B cell (primary cell): Measurements from ENCODE around the gene DDX10. TPM values are rescaled to one million over a fixed set of nuclear protein-coding genes. Genes with fewer than 3 reads are reported as not detected.

ENCODE experiments used
- ATAC-seq: fragments of 200-7000 bp; cut with Tn5 transposase; one replicate; pipeline ENCODE4 v1.10.0; 2021; ENCODE audit warnings: low read depth, mild to moderate bottlenecking, moderate number of reproducible peaks, moderate library complexity
- CTCF ChIA-PET: fragments of 350-600 bp; sonication (Branson Sonifier 250); formaldehyde crosslinking; loops from one replicate; lab custom pipeline; 2021; ENCODE audit warnings: antibody characterized with exemption, inconsistent platforms; lab: Charles Lee
- POLR2A ChIA-PET: fragments of 350-600 bp; sonication (Branson Sonifier 250); formaldehyde crosslinking; loops from one replicate; lab custom pipeline; 2021; ENCODE audit warnings: antibody characterized with exemption; lab: Charles Lee
- DNase-seq: peaks from one replicate; pipeline ENCODE4 v3.0.0; 2013
- H2AFZ ChIP-seq: 2 replicates; pipeline ENCODE4 v1.6.1; 2012; ENCODE audit warnings: mild to moderate bottlenecking, low read depth, low read length; ENCODE audit not compliant: insufficient read depth, poor library complexity, severe bottlenecking
- H3K27ac ChIP-seq, 2 donors: 1 replicate in 1 of 2; 2 replicates in 1 of 2; pipeline ENCODE4 v1.5.1; 2012 to 2013; ENCODE audit warnings: low read length in 2 of 2, mild to moderate bottlenecking in 2 of 2, moderate library complexity in 1 of 2
- H3K27me3 ChIP-seq, 4 experiments: fragments of 200-600 bp in 1 of 4; sonication (generic) in 1 of 4; replicated peaks in 1 of 4; 1 replicate in 2 of 4; 2 replicates in 2 of 4; pipeline versions ENCODE4 v1.6.1 to v1.7.0; 2013 to 2016; ENCODE audit warnings: low read length in 3 of 4, mild to moderate bottlenecking in 2 of 4, mixed read lengths in 1 of 4, moderate library complexity in 1 of 4; ENCODE audit not compliant: insufficient read depth in 4 of 4, control insufficient read depth in 3 of 4; ENCODE audit errors: control extremely low read depth in 1 of 4
- H3K36me3 ChIP-seq, 2 experiments: replicated peaks in 1 of 2; 1 replicate in 1 of 2; 2 replicates in 1 of 2; pipeline versions ENCODE4 v1.6.1 to v1.7.1; 2013; ENCODE audit warnings: low read length in 1 of 2; ENCODE audit not compliant: insufficient read depth in 2 of 2, control insufficient read depth in 1 of 2; ENCODE audit errors: control extremely low read depth in 1 of 2, extremely low read depth in 1 of 2
- H3K4me1 ChIP-seq, 2 donors: fragments of 200-600 bp in 1 of 2; sonication (generic) in 1 of 2; 1 replicate in 1 of 2; 2 replicates in 1 of 2; pipeline versions ENCODE4 v1.5.1 to v1.6.1; 2013 to 2017; ENCODE audit warnings: low read length in 2 of 2; ENCODE audit not compliant: control insufficient read depth in 2 of 2, insufficient read depth in 2 of 2
- H3K4me2 ChIP-seq: replicated peaks from 2 replicates; pipeline ENCODE3; 2012; ENCODE audit warnings: mild to moderate bottlenecking, low read depth, low read length; ENCODE audit not compliant: poor library complexity, severe bottlenecking
- H3K4me3 ChIP-seq, 5 experiments: fragments of 200-600 bp in 1 of 5; sonication (generic) in 1 of 5; 1 replicate in 3 of 5; 2 replicates in 2 of 5; pipeline versions ENCODE4 v1.5.1 to v1.7.0; 2011 to 2016; ENCODE audit warnings: low read length in 4 of 5, mild to moderate bottlenecking in 4 of 5, low read depth in 2 of 5, control low read depth in 1 of 5, moderate library complexity in 1 of 5; ENCODE audit not compliant: insufficient read depth in 1 of 5; ENCODE audit errors: control extremely low read depth in 1 of 5, extremely low read depth in 1 of 5
- H3K79me2 ChIP-seq: fragments of 200-600 bp; sonication (generic); one replicate; pipeline ENCODE4 v1.6.0; 2016; ENCODE audit warnings: low read length; ENCODE audit not compliant: control insufficient read depth, insufficient read depth
- H3K9ac ChIP-seq: fragments of 200-600 bp; sonication (generic); 2 replicates; pipeline ENCODE4 v1.6.1; 2017; ENCODE audit warnings: mild to moderate bottlenecking, low read length, moderate library complexity
- H3K9me3 ChIP-seq, 3 donors: one replicate each; pipeline versions ENCODE4 v1.6.1 to v1.7.1; 2013; ENCODE audit warnings: low read length in 2 of 3; ENCODE audit not compliant: control insufficient read depth in 2 of 3, insufficient read depth in 1 of 3; ENCODE audit errors: control extremely low read depth in 1 of 3
- H4K20me1 ChIP-seq: 2 replicates; pipeline ENCODE4 v1.6.0; 2012; ENCODE audit warnings: mild to moderate bottlenecking, low read length; ENCODE audit not compliant: insufficient read depth, control insufficient read depth, poor library complexity, severe bottlenecking
- H3K27ac Mint-ChIP-seq: one replicate; pipeline ENCODE4 v1.8.0; 2021; ENCODE audit warnings: mixed read lengths
- H3K27me3 Mint-ChIP-seq: one replicate; pipeline ENCODE4 v1.8.0; 2021; ENCODE audit warnings: mixed read lengths
- H3K4me1 Mint-ChIP-seq: one replicate; pipeline ENCODE4 v1.8.0; 2021; ENCODE audit warnings: mixed read lengths
- H3K4me3 Mint-ChIP-seq: one replicate; pipeline ENCODE4 v1.8.0; 2021; ENCODE audit warnings: mixed read lengths
- H3K9me3 Mint-ChIP-seq: one replicate; pipeline ENCODE4 v1.8.0; 2022; ENCODE audit warnings: mixed read lengths; ENCODE audit not compliant: insufficient read depth
- CTCF ChIP-seq: fragments of 200-600 bp; IDR thresholded peaks from one replicate; pipeline ENCODE4 v1.8.0; 2022; ENCODE audit warnings: antibody characterized with exemption, mild to moderate bottlenecking
- EZH2 ChIP-seq: IDR thresholded peaks from 2 replicates; pipeline ENCODE4 v1.6.1; 2012; ENCODE audit warnings: borderline replicate concordance, low read depth, mild to moderate bottlenecking, moderate library complexity, low read length; ENCODE audit not compliant: insufficient read depth, poor library complexity, severe bottlenecking
- WGBS: methylation state at CpG from one replicate; pipeline ENCODE4 v1.1.5; 2013; ENCODE audit warnings: missing lambda C conversion rate; ENCODE audit not compliant: insufficient coverage; 5-methylcytosine and 5-hydroxymethylcytosine counted together
- intact Hi-C: fragments of 100-400 bp; cut with micrococcal nuclease; formaldehyde crosslinking; loops from one replicate; pipeline ENCODE4 v1.10.0; 2022
- polyA plus RNA-seq: library from polyadenylated mRNA; depleted of rRNA; stranded (reverse); fragments of >200 nt; gene quantifications from 2 replicates; pipeline ENCODE4 v1.2.3, GENCODE V29; 2012
- total RNA-seq, 2 donors: library from RNA; stranded (reverse); fragments of 120-200 nt in 1 of 2; gene quantifications; 1 replicate in 1 of 2; 2 replicates in 1 of 2; pipeline versions ENCODE4 v1.2.3 to v1.2.4, GENCODE V29; 2013 to 2022

The DDX10 gene
- total and polyA plus RNA-seq, 2 donors (not counting 1 experiment from before 2014, with no cell fraction given): 15.6 to 30.6 TPM

- ChIA-PET POLR2A (no interaction called here), CTCF (no interaction called here)
- Mint-ChIP-seq H3K4me1 (peaks cover 37% of the 10 kb centered on the region), H3K4me3 (no peak overlapping the region), H3K9me3 (peaks cover 2% of the 10 kb centered on the region), H3K27me3 (no peaks in the 10 kb centered on the region), H3K27ac (no peak overlapping the region)
- H4K20me1 ChIP-seq: peaks cover 4% of the 10 kb centered on the region
- peaks cover 42% of the 10 kb centered on the region for H3K79me2 ChIP-seq
- intact Hi-C loops: no loop called here
- no peak overlapping the region for H3K27ac ChIP-seq
- no peaks in the 10 kb centered on the region for H3K27me3 ChIP-seq
- H2AFZ ChIP-seq: no peak overlapping the region
- H3K9ac ChIP-seq: no peak overlapping the region
- WGBS: 86% methylated on average over 1 of the region's 5 CpGs
- no peaks in the 10 kb centered on the region for H3K36me3 ChIP-seq
- no peak for DNase-seq
- H3K4me2 ChIP-seq: no peak overlapping the region
- TF ChIP-seq EZH2 (no peak), CTCF (no peak)
- H3K4me3 ChIP-seq: no peak overlapping the region
- no peaks in the 10 kb centered on the region for H3K4me1 ChIP-seq
- no peak for ATAC-seq
- H3K9me3 ChIP-seq: peaks cover 0 to 1% (median 0%) of the 10 kb centered on the region in 3 donors
Observed at GRCh38 chr11:108786281-108786990, 121.6 kb downstream of the DDX10 start.

GRCh38 chr11:108787105-108787504 is 122.2 kb downstream of the DDX10 start:
- Mint-ChIP-seq H3K4me3 (no peak overlapping the region), H3K27ac (no peak overlapping the region), H3K9me3 (peaks cover 2% of the 10 kb centered on the region), H3K27me3 (no peaks in the 10 kb centered on the region), H3K4me1 (peaks cover 37% of the 10 kb centered on the region)
- peaks cover 4% of the 10 kb centered on the region for H4K20me1 ChIP-seq
- intact Hi-C loops: no loop called here
- no peak overlapping the region for H3K9ac ChIP-seq
- H3K4me2 ChIP-seq: no peak overlapping the region
- no peaks in the 10 kb centered on the region for H3K4me1 ChIP-seq
- H3K79me2 ChIP-seq: peaks cover 42% of the 10 kb centered on the region
- ATAC-seq: no peak
- H2AFZ ChIP-seq: no peak overlapping the region
- H3K36me3 ChIP-seq: no peaks in the 10 kb centered on the region
- no peak overlapping the region for H3K4me3 ChIP-seq
- POLR2A ChIA-PET: no interaction called here
- H3K27ac ChIP-seq: no peak overlapping the region
- no peaks in the 10 kb centered on the region for H3K27me3 ChIP-seq
- TF ChIP-seq CTCF (no peak), EZH2 (no peak)
- H3K9me3 ChIP-seq: peaks cover 0 to 1% (median 0%) of the 10 kb centered on the region in 3 donors
- DNase-seq: no peak
- 98% methylated on average over 5 of the region's 6 CpGs for WGBS
- CTCF ChIA-PET: no interaction called here
